ENCODE data around the gene CD48. TPM values are rescaled to one million over a fixed set of nuclear protein-coding genes. Genes with fewer than 3 reads are reported as not detected.

The CD48 gene
- total RNA-seq, 2 experiments from 2014 or later = 387 to 395 TPM

DNA sequence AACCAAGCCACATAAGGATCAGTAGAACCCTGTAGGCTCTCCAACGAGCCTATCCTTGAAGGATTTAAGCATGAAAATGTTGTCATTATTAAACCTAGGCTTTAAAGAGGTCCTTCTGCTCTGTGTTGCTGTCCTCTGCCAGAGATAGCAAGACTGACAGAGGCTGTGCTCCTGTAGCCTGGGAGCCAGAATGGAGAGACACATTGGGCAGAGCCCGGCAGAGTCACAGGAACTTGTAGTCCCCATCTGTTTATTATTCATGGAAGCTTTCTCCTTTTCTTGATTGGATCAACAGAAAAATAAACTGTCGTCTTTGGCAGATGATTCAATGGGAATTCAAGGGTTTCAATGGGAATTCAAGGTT is 45.6 kb downstream of the CD48 start:
- TF ChIP-seq CTCF (IDR thresholded peaks at IDR 0.05) = no peak
- Histone ChIP-seq H3K4me3 (ENCODE audit: low read length) (no peak overlapping the region), H3K27me3 (ENCODE audit: control insufficient read depth in 1 of 2, insufficient read depth in 2 of 2, low read length in 2 of 2) (no peaks in the 10 kb centered on the region), H3K27ac (ENCODE audit: low read depth in 1 of 2, low read length in 2 of 2) (peak overlapping the region; percentile 37 to 79), H3K36me3 (ENCODE audit: insufficient read depth, low read length) (no peaks in the 10 kb centered on the region), H3K9me3 (ENCODE audit: control insufficient read depth in 1 of 2, insufficient read depth in 1 of 2, low read length in 2 of 2) (no peaks in the 10 kb centered on the region), H3K4me1 (ENCODE audit: insufficient read depth, low read length) (peaks cover 45% of the 10 kb centered on the region)
- Mint-ChIP-seq H3K27me3 (no peaks in the 10 kb centered on the region), H3K4me1 (ENCODE audit: low read depth) (peaks cover 75% of the 10 kb centered on the region), H3K4me3 (peak overlapping the region; percentile 50), H3K36me3 (ENCODE audit: low read depth) (peaks cover 3% of the 10 kb centered on the region), H3K27ac (peak overlapping the region; percentile 78), H3K9me3 (no peaks in the 10 kb centered on the region)
- ATAC-seq (ENCODE audit: poor library complexity) (no peak), DNase-seq (no peak)
- POLR2A ChIA-PET = interaction anchor here (0.6 to 4.9 kb wide), 7 partner anchors 10 to 432 kb away, joined by 3 to 37 read pairs (median 3); partner anchors contain the start of genes KLHDC9, LY9 and SLAMF1
- intact Hi-C loops (cut with DNase I, micrococcal nuclease) = no loop called here
- CTCF ChIA-PET = interaction anchor here (1.7 to 1.8 kb wide), 2 partner anchors 9 to 15 kb away, joined by 4 to 10 read pairs; no protein-coding TSS in a partner anchor

DNA sequence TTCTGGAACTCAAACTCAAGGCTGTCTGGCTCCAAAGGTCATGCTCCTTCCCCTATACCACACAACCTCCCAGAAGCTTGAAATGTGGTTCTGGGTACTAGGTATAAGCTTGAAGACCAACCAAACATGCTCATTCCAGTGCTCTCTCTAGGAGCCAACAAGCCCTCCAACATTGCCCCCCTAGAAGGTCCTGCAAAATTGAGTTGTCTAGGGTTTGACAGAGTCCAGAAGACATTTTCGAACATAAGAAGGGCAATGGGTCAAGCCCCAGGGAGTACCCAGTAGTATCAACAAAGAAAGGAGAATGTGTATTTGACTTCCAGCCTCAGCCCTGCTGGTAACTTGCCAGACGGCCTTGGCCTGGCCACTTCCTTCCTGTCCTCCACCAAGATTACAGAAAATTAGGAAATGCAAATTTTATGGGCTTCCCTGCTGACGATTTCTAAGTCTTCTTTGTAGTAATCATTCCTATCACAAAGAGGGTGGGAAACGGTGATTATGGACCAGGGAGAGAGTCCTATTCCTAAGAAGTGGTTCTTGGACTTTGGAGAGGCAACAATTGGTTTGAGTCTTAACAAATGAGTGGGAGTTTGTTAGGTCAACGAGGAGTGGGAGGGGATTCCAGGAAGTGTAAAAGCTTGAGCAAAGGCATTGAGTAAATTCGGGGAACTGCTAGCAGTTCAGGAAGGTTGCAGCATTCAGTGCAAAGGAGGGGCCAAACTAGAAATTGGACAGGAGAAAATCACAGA is 46.1 kb downstream of the CD48 start:
- no peaks in the 10 kb centered on the region for H3K27me3 Mint-ChIP-seq
- peak overlapping the region; percentile 50 for H3K4me3 Mint-ChIP-seq
- intact Hi-C loops (cut with DNase I, micrococcal nuclease) = loop anchor here in 1 of 2 experiments (1.0 kb wide), 1 partner anchor 8 kb away; no protein-coding TSS in a partner anchor
- peak in 5 of 14 experiments; percentile 23 to 72 (median 55) for DNase-seq
- peaks cover 75% of the 10 kb centered on the region for H3K4me1 Mint-ChIP-seq (ENCODE audit: low read depth)
- Histone ChIP-seq H3K4me3 (ENCODE audit: low read length) (peak overlapping the region; percentile 13), H3K36me3 (ENCODE audit: insufficient read depth, low read length) (no peaks in the 10 kb centered on the region), H3K9me3 (ENCODE audit: control insufficient read depth in 1 of 2, insufficient read depth in 1 of 2, low read length in 2 of 2) (no peaks in the 10 kb centered on the region), H3K27me3 (ENCODE audit: control insufficient read depth in 1 of 2, insufficient read depth in 2 of 2, low read length in 2 of 2) (no peaks in the 10 kb centered on the region), H3K27ac (ENCODE audit: low read depth in 1 of 2, low read length in 2 of 2) (peak overlapping the region; percentile 37 to 79), H3K4me1 (ENCODE audit: insufficient read depth, low read length) (peaks cover 45% of the 10 kb centered on the region)
- H3K9me3 Mint-ChIP-seq = no peaks in the 10 kb centered on the region
- H3K36me3 Mint-ChIP-seq (ENCODE audit: low read depth) = no peaks in the 10 kb centered on the region
- ChIA-PET CTCF (interaction anchor here (1.3 to 1.8 kb wide), 5 partner anchors 10 to 47 kb away, joined by 3 to 10 read pairs (median 6); no protein-coding TSS in a partner anchor), POLR2A (interaction anchor here (0.6 to 4.9 kb wide), 21 partner anchors 9 to 404 kb away, joined by 3 to 37 read pairs (median 3); partner anchors contain the start of genes ARHGAP30, CD48, LY9 and SLAMF1)
- no peak for TF ChIP-seq CTCF (IDR thresholded peaks at IDR 0.05)
- ATAC-seq (ENCODE audit: poor library complexity) = peak; percentile 22
- H3K27ac Mint-ChIP-seq = peak overlapping the region; percentile 78

DNA sequence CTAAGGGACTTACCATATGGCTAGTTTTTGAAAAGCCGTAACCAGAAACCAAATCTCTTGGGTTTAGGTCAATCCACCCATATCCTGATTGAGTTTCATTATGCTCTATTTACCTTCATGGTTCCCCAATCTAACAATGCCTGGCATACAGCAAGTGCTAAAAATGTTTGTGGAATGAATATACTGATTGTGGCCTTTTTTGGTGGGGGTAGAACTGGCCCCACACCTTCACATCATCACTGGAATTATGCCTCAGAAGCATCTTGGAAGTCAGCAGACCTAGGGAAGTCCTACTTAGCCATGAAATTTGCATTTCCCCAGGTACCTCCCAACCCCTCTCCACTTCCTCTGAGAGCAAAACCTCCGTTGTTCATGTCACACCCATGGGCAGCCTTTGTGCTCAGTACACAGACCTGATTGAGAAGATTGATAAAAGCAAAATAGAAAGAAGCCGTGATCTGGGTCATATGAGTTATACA is 47.0 kb downstream of the CD48 start:
- no peaks in the 10 kb centered on the region for H3K27me3 Mint-ChIP-seq
- no peak for TF ChIP-seq CTCF (IDR thresholded peaks at IDR 0.05)
- POLR2A ChIA-PET = interaction anchor here (0.7 to 4.9 kb wide), 20 partner anchors 9 to 405 kb away, joined by 3 to 37 read pairs (median 4); partner anchors contain the start of genes ARHGAP30, CD48, LY9 and SLAMF1

More for the DNA sequence above, 47.0 kb downstream of the CD48 start:
- H3K9me3 ChIP-seq (ENCODE audit: control insufficient read depth in 1 of 2, insufficient read depth in 1 of 2, low read length in 2 of 2) = no peaks in the 10 kb centered on the region
- H3K4me3 ChIP-seq (ENCODE audit: low read length) = peak overlapping the region; percentile 13
- Mint-ChIP-seq H3K4me3 (peak overlapping the region; percentile 64), H3K27ac (peak overlapping the region; percentile 78), H3K4me1 (ENCODE audit: low read depth) (peaks cover 74% of the 10 kb centered on the region), H3K36me3 (ENCODE audit: low read depth) (no peaks in the 10 kb centered on the region), H3K9me3 (no peaks in the 10 kb centered on the region)
- no peaks in the 10 kb centered on the region for H3K36me3 ChIP-seq (ENCODE audit: insufficient read depth, low read length)
- peaks cover 45% of the 10 kb centered on the region for H3K4me1 ChIP-seq (ENCODE audit: insufficient read depth, low read length)
- peak in 4 of 14 experiments; percentile 53 to 84 (median 74) for DNase-seq
- intact Hi-C loops (cut with DNase I, micrococcal nuclease) = loop anchor here in 1 of 2 experiments (1.0 kb wide), 1 partner anchor 9 kb away; no protein-coding TSS in a partner anchor
- peak; percentile 83 for ATAC-seq (ENCODE audit: poor library complexity)
- peak overlapping the region; percentile 37 to 79 for H3K27ac ChIP-seq (ENCODE audit: low read depth in 1 of 2, low read length in 2 of 2)
- CTCF ChIA-PET = interaction anchor here (1.3 to 1.8 kb wide), 4 partner anchors 11 to 46 kb away, joined by 3 to 8 read pairs (median 5); no protein-coding TSS in a partner anchor
- no peaks in the 10 kb centered on the region for H3K27me3 ChIP-seq (ENCODE audit: control insufficient read depth in 1 of 2, insufficient read depth in 2 of 2, low read length in 2 of 2)

Measured in CD4-positive, alpha-beta T cell (primary cell).